Urinary bladder (tissue), 4 donors: ENCODE measurements around the gene CXCL8. TPM values are rescaled to one million over a fixed set of nuclear protein-coding genes. Genes with fewer than 3 reads are reported as not detected.
"Not testable (repeated sequence)": the region's sequence is repeated elsewhere in the genome, so short reads cannot be mapped to it uniquely, and the experiment has no call there.

Experiments
- DNase-seq: peaks from one replicate; pipeline ENCODE4 v3.0.0-alpha.2; 2015; ENCODE audit errors: extremely low spot score
- H3K27ac ChIP-seq: one replicate; pipeline ENCODE4 v1.5.1; 2013; ENCODE audit warnings: low read depth, mild to moderate bottlenecking, moderate library complexity
- H3K36me3 ChIP-seq: one replicate; pipeline ENCODE4 v1.6.1; 2013; ENCODE audit warnings: mild to moderate bottlenecking, moderate library complexity; ENCODE audit not compliant: insufficient read depth
- H3K4me1 ChIP-seq: one replicate; pipeline ENCODE4 v1.6.1; 2013; ENCODE audit warnings: mild to moderate bottlenecking, moderate library complexity; ENCODE audit not compliant: insufficient read depth
- H3K4me3 ChIP-seq: one replicate; pipeline ENCODE4 v1.5.1; 2013; ENCODE audit warnings: low read depth, low read length
- WGBS: extraction: QIAGEN DNeasy Blood & Tissue Kit; methylation state at CpG from one replicate; pipeline ENCODE4 v1.1.7; 2013; 5-methylcytosine and 5-hydroxymethylcytosine counted together
- polyA plus RNA-seq: library from polyadenylated mRNA; stranded (reverse); fragments of 200-250 nt; gene quantifications from one replicate; pipeline ENCODE4 v1.2.3, GENCODE V29; 2013
- total RNA-seq: library from RNA; depleted of rRNA; stranded (reverse); fragments of >200 nt; gene quantifications from one replicate; pipeline ENCODE4 v1.2.3, GENCODE V29; 2014
- donor health status: healthy with polysubstance abuse.
- donor health status: healthy.

The CXCL8 gene
- total and polyA plus RNA-seq, 2 donors, result 1.1 to 1.2 TPM

- Histone ChIP-seq H3K36me3 (no peaks in the 10 kb centered on the region), H3K27ac (no peak overlapping the region), H3K4me1 (no peaks in the 10 kb centered on the region), H3K4me3 (no peak overlapping the region)
- no peak for DNase-seq
- 81% methylated on average over 2 of the region's 2 CpGs for WGBS
Observed at GRCh38 chr4:73765296-73765695, 24.9 kb downstream of the CXCL8 start.

- Histone ChIP-seq H3K36me3 (no peaks in the 10 kb centered on the region), H3K4me1 (no peaks in the 10 kb centered on the region), H3K27ac (no peak overlapping the region), H3K4me3 (no peak overlapping the region)
- no peak for DNase-seq
- 84% methylated on average over 2 of the region's 2 CpGs for WGBS
Observed at GRCh38 chr4:73770917-73771316, 30.5 kb downstream of the CXCL8 start.

- 87% methylated on average over 1 of the region's 1 CpG for WGBS
- no peak for DNase-seq
- H3K4me1 ChIP-seq, result no peaks in the 10 kb centered on the region
Observed at GRCh38 chr4:73772363-73772762, 32.0 kb downstream of the CXCL8 start.

GRCh38 chr4:73774406-73774805, 34.0 kb downstream of the CXCL8 start:
- not testable (repeated sequence) for H3K4me1 ChIP-seq, H3K4me3 ChIP-seq, H3K27ac ChIP-seq, H3K36me3 ChIP-seq, DNase-seq
- WGBS, result 96% methylated on average over 4 of the region's 4 CpGs

More at GRCh38 chr4:73772363-73772762, 32.0 kb downstream of the CXCL8 start:
- Histone ChIP-seq H3K36me3 (no peaks in the 10 kb centered on the region), H3K27ac (no peak overlapping the region), H3K4me3 (no peak overlapping the region)

- H3K4me3 ChIP-seq, result no peak overlapping the region
Observed at GRCh38 chr4:73776321-73776729, 36.0 kb downstream of the CXCL8 start.

GRCh38 chr4:73777612-73778011, 37.2 kb downstream of the CXCL8 start:
- whole genome bisulfite sequencing, result 66% methylated on average over 3 of the region's 3 CpGs
- H3K27ac ChIP-seq, result no peak overlapping the region
- H3K4me3 ChIP-seq, result no peak overlapping the region
- no peaks in the 10 kb centered on the region for H3K4me1 ChIP-seq
- H3K36me3 ChIP-seq, result no peaks in the 10 kb centered on the region
- no peak for DNase-seq

More at GRCh38 chr4:73776321-73776729, 36.0 kb downstream of the CXCL8 start:
- Histone ChIP-seq H3K27ac (no peak overlapping the region), H3K4me1 (no peaks in the 10 kb centered on the region), H3K36me3 (no peaks in the 10 kb centered on the region)
- 25% methylated on average over 2 of the region's 2 CpGs for WGBS
- peak; percentile 28 for DNase-seq

GRCh38 chr4:73780243-73780642, 39.9 kb downstream of the CXCL8 start:
- no peak overlapping the region for H3K4me3 ChIP-seq
- H3K36me3 ChIP-seq, result no peaks in the 10 kb centered on the region
- WGBS, result 71% methylated on average over 1 of the region's 1 CpG
- no peak for DNase-seq
- no peaks in the 10 kb centered on the region for H3K4me1 ChIP-seq
- no peak overlapping the region for H3K27ac ChIP-seq

- DNase-seq, result no peak
- no peaks in the 10 kb centered on the region for H3K36me3 ChIP-seq
- H3K4me1 ChIP-seq, result no peaks in the 10 kb centered on the region
- no peak overlapping the region for H3K4me3 ChIP-seq
- WGBS, result 38% methylated on average over 2 of the region's 2 CpGs
- no peak overlapping the region for H3K27ac ChIP-seq
Observed at GRCh38 chr4:73780834-73781233, 40.5 kb downstream of the CXCL8 start.

- Histone ChIP-seq H3K4me3 (no peak overlapping the region), H3K4me1 (no peaks in the 10 kb centered on the region), H3K36me3 (no peaks in the 10 kb centered on the region), H3K27ac (no peak overlapping the region)
- 71% methylated on average over 2 of the region's 2 CpGs for WGBS
- DNase-seq, result no peak
Observed at GRCh38 chr4:73788411-73788810, 48.0 kb downstream of the CXCL8 start.

Other genes starting within 250 kb of the CXCL8 start
- 14.8 TPM for gene RASSF6, start 120.1 kb upstream of the CXCL8 start, total RNA-seq
- gene RASSF6, start 120.1 kb upstream of the CXCL8 start, polyA plus RNA-seq, result 2.7 TPM
- gene CXCL6, start 96.1 kb downstream of the CXCL8 start, total RNA-seq, result 0.16 TPM
- gene CXCL6, start 96.1 kb downstream of the CXCL8 start, polyA plus RNA-seq, result not detected
- not detected for gene PF4V1, start 112.7 kb downstream of the CXCL8 start, total RNA-seq
- not detected for gene PF4V1, start 112.7 kb downstream of the CXCL8 start, polyA plus RNA-seq
- gene CXCL1, start 128.8 kb downstream of the CXCL8 start, total RNA-seq, result 0.42 TPM
- 1.5 TPM for gene CXCL1, start 128.8 kb downstream of the CXCL8 start, polyA plus RNA-seq
- 0.58 TPM for gene PF4, start 241.5 kb downstream of the CXCL8 start, total RNA-seq
- gene PF4, start 241.5 kb downstream of the CXCL8 start, polyA plus RNA-seq, result 0.18 TPM
- 6.5 TPM for gene PPBP, start 247.6 kb downstream of the CXCL8 start, total RNA-seq
- gene PPBP, start 247.6 kb downstream of the CXCL8 start, polyA plus RNA-seq, result 0.18 TPM